H1 (cell line): ENCODE results near the gene FHDC1. TPM values are rescaled to one million over a fixed set of nuclear protein-coding genes. Genes with fewer than 3 reads are reported as not detected.

Experiments used
- CTCF ChIA-PET: fragments of 300-600 bp; sonication (Branson Sonifier 250); formaldehyde crosslinking; loops from one replicate; lab custom pipeline; 2021; ENCODE audit not compliant: partially characterized antibody; lab: Charles Lee
- POLR2A ChIA-PET: fragments of 300-600 bp; sonication (Branson Sonifier 250); formaldehyde crosslinking; loops from one replicate; lab custom pipeline; 2021; ENCODE audit warnings: inconsistent platforms; ENCODE audit not compliant: partially characterized antibody; lab: Charles Lee
- DNase-seq, 2 experiments: peaks; one replicate each; pipeline versions ENCODE4 v3.0.0 to v3.0.0-alpha.2; 2010 to 2022; ENCODE audit warnings: low spot score in 2 of 2, low read depth in 1 of 2, mixed read lengths in 1 of 2
- FAIRE-seq: peaks from 2 replicates; lab custom pipeline; 2011; peaks lifted over from hg19 to GRCh38; lab: Jason Lieb, UNC
- H2AFZ ChIP-seq: 2 replicates; pipeline ENCODE4 v1.8.1; 2012; ENCODE audit warnings: low read length, inconsistent platforms
- H2AK5ac ChIP-seq: 2 replicates; pipeline ENCODE4 v1.6.1; 2013; ENCODE audit warnings: low read depth, low read length
- H2BK120ac ChIP-seq: replicated peaks from 2 replicates; pipeline ENCODE3; 2013; ENCODE audit warnings: low read depth, low read length, inconsistent platforms
- H2BK12ac ChIP-seq: 2 replicates; pipeline ENCODE4 v1.6.1; 2013; ENCODE audit warnings: low read depth, low read length
- H2BK15ac ChIP-seq: 2 replicates; pipeline ENCODE4 v1.6.1; 2013; ENCODE audit warnings: low read length
- H2BK20ac ChIP-seq: 2 replicates; pipeline ENCODE4 v1.6.1; 2013; ENCODE audit warnings: low read length
- H2BK5ac ChIP-seq: 2 replicates; pipeline ENCODE4 v1.6.1; 2013; ENCODE audit warnings: low read depth, low read length
- H3K14ac ChIP-seq: 2 replicates; pipeline ENCODE4 v1.6.1; 2013; ENCODE audit warnings: inconsistent platforms; ENCODE audit not compliant: insufficient read length
- H3K18ac ChIP-seq: 2 replicates; pipeline ENCODE4 v1.6.1; 2013; ENCODE audit warnings: low read length; ENCODE audit errors: extremely low read depth
- H3K23ac ChIP-seq: 2 replicates; pipeline ENCODE4 v1.6.1; 2013; ENCODE audit warnings: inconsistent platforms; ENCODE audit not compliant: insufficient read length
- H3K23me2 ChIP-seq: 2 replicates; pipeline ENCODE4 v1.6.1; 2013; ENCODE audit warnings: low read depth, low read length
- H3K27ac ChIP-seq: 2 replicates; pipeline ENCODE4 v1.6.1; 2011; ENCODE audit warnings: low read depth, low read length, inconsistent platforms
- H3K27me3 ChIP-seq, 4 experiments: replicated peaks in 1 of 4; 1 replicate in 1 of 4; 2 replicates in 3 of 4; pipeline versions ENCODE4 v1.6.1 to v1.8.1; 2011 to 2013; ENCODE audit warnings: low read length in 3 of 4, mild to moderate bottlenecking in 3 of 4, inconsistent platforms in 2 of 4, mixed read lengths in 2 of 4, moderate library complexity in 1 of 4; ENCODE audit not compliant: control insufficient read depth in 3 of 4, insufficient read depth in 3 of 4; ENCODE audit errors: extremely low read depth in 1 of 4
- H3K36me3 ChIP-seq, 4 experiments: 2 replicates each; pipeline versions ENCODE4 v1.6.1 to v1.8.1; 2011 to 2013; ENCODE audit warnings: mild to moderate bottlenecking in 4 of 4, low read length in 3 of 4, moderate library complexity in 2 of 4, control low read depth in 1 of 4, inconsistent platforms in 1 of 4; ENCODE audit not compliant: insufficient read depth in 4 of 4, control insufficient read depth in 2 of 4
- H3K4ac ChIP-seq: replicated peaks from 2 replicates; pipeline ENCODE3; 2013; ENCODE audit warnings: low read length, low read depth, mixed read lengths, inconsistent platforms; ENCODE audit not compliant: insufficient read length
- H3K4me1 ChIP-seq, 4 experiments: replicated peaks in 1 of 4; 1 replicate in 1 of 4; 2 replicates in 3 of 4; pipeline versions ENCODE4 v1.6.1 to v1.8.1; 2011 to 2013; ENCODE audit warnings: low read length in 3 of 4, inconsistent platforms in 2 of 4, mixed read lengths in 1 of 4; ENCODE audit not compliant: insufficient read depth in 4 of 4, control insufficient read depth in 3 of 4
- H3K4me2 ChIP-seq, 2 experiments: 2 replicates each; pipeline versions ENCODE4 v1.6.1 to v1.8.1; 2011 to 2013; ENCODE audit warnings: low read depth in 2 of 2, low read length in 2 of 2, control low read depth in 1 of 2, inconsistent platforms in 1 of 2, mild to moderate bottlenecking in 1 of 2; ENCODE audit not compliant: insufficient read depth in 1 of 2
- H3K4me3 ChIP-seq, 4 experiments: fragments of 200-600, 300-600 bp in 1 of 4; sonication (generic), shearing (Covaris generic), sonication (Bioruptor Twin) in 1 of 4; 2 replicates each; pipeline versions ENCODE4 v1.5.1 to v1.8.1; 2011 to 2016; ENCODE audit warnings: low read length in 4 of 4, low read depth in 3 of 4, control low read depth in 2 of 4, inconsistent platforms in 2 of 4, mild to moderate bottlenecking in 2 of 4, mixed read lengths in 1 of 4, moderate library complexity in 1 of 4; ENCODE audit not compliant: insufficient read depth in 2 of 4; ENCODE audit errors: extremely low read depth in 1 of 4
- H3K56ac ChIP-seq: replicated peaks from 2 replicates; pipeline ENCODE3; 2013; ENCODE audit warnings: low read depth, mild to moderate bottlenecking, mixed read lengths, low read length, inconsistent platforms; ENCODE audit not compliant: insufficient read length
- H3K79me1 ChIP-seq: 2 replicates; pipeline ENCODE4 v1.6.1; 2013; ENCODE audit warnings: low read depth, low read length, control low read depth
- H3K79me2 ChIP-seq, 2 experiments: 2 replicates each; pipeline versions ENCODE4 v1.6.1 to v1.8.1; 2012 to 2013; ENCODE audit warnings: low read length in 2 of 2, mild to moderate bottlenecking in 2 of 2, inconsistent platforms in 1 of 2; ENCODE audit not compliant: insufficient read depth in 2 of 2, control insufficient read depth in 1 of 2
- H3K9ac ChIP-seq, 4 experiments: replicated peaks in 1 of 4; 1 replicate in 1 of 4; 2 replicates in 3 of 4; pipeline versions ENCODE4 v1.6.1 to v1.8.1; 2011 to 2013; ENCODE audit warnings: low read depth in 3 of 4, low read length in 3 of 4, control low read depth in 2 of 4, mild to moderate bottlenecking in 2 of 4, moderate library complexity in 2 of 4, inconsistent platforms in 1 of 4; ENCODE audit errors: extremely low read depth in 1 of 4
- H3K9me3 ChIP-seq, 2 experiments: 2 replicates each; pipeline versions ENCODE4 v1.6.1 to v1.8.1; 2012 to 2013; ENCODE audit warnings: mild to moderate bottlenecking in 2 of 2, moderate library complexity in 2 of 2, control low read depth in 1 of 2, inconsistent platforms in 1 of 2, low read depth in 1 of 2, low read length in 1 of 2, mixed read lengths in 1 of 2; ENCODE audit not compliant: insufficient read depth in 2 of 2
- H4K20me1 ChIP-seq, 2 experiments: replicated peaks in 1 of 2; 2 replicates each; pipeline versions ENCODE3 to v1.8.1; 2011 to 2013; ENCODE audit warnings: inconsistent platforms in 2 of 2, low read length in 2 of 2, mild to moderate bottlenecking in 1 of 2; ENCODE audit not compliant: insufficient read depth in 2 of 2, control insufficient read depth in 1 of 2
- H4K5ac ChIP-seq: 2 replicates; pipeline ENCODE4 v1.6.1; 2013; ENCODE audit warnings: low read length, low read depth, mixed read lengths, inconsistent platforms; ENCODE audit not compliant: insufficient read length
- H4K8ac ChIP-seq: 2 replicates; pipeline ENCODE4 v1.8.0; 2013; ENCODE audit warnings: mild to moderate bottlenecking, moderate library complexity, low read length, inconsistent platforms; ENCODE audit not compliant: insufficient read depth; ENCODE audit errors: extremely low read depth
- H4K91ac ChIP-seq: replicated peaks from 2 replicates; pipeline ENCODE3; 2013; ENCODE audit warnings: low read length, mixed read lengths, inconsistent platforms; ENCODE audit not compliant: insufficient read length
- BACH1 ChIP-seq: IDR thresholded peaks from 2 replicates; pipeline ENCODE4 v1.6.1; 2012; ENCODE audit warnings: low read length, improper control_type of control experiment
- CTBP2 ChIP-seq: IDR thresholded peaks from 2 replicates; pipeline ENCODE4 v1.7.0; 2011; ENCODE audit warnings: borderline replicate concordance, mild to moderate bottlenecking, moderate library complexity, mixed read lengths, low read length; ENCODE audit not compliant: insufficient read depth, insufficient read length
- MAFK ChIP-seq: IDR thresholded peaks from 2 replicates; pipeline ENCODE4 v1.6.1; 2012; ENCODE audit warnings: low read depth, mild to moderate bottlenecking, improper control_type of control experiment, low read length
- POLR2A ChIP-seq, 2 experiments: IDR thresholded peaks; 1 replicate in 1 of 2; 2 replicates in 1 of 2; pipeline ENCODE4 v1.6.1; 2011; ENCODE audit warnings: low read depth in 2 of 2, low read length in 2 of 2, mild to moderate bottlenecking in 2 of 2; ENCODE audit errors: control extremely low read depth in 1 of 2
- POLR2AphosphoS5 ChIP-seq: IDR thresholded peaks from 2 replicates; pipeline ENCODE4 v1.6.1; 2011; ENCODE audit warnings: low read depth, low read length
- SUZ12 ChIP-seq: fragments of 200-600 bp; sonication (generic); IDR thresholded peaks from 2 replicates; pipeline ENCODE4 v1.6.1; 2012; ENCODE audit warnings: mild to moderate bottlenecking, inconsistent platforms, low read length, moderate library complexity, mixed read lengths
- YY1 ChIP-seq: IDR thresholded peaks from 2 replicates; pipeline ENCODE4 v1.6.1; 2011; ENCODE audit warnings: low read depth, mild to moderate bottlenecking, low read length
- WGBS, 2 experiments: shearing (Covaris generic) in 1 of 2; methylation state at CpG; one replicate each; pipeline versions ENCODE4 v1.1.6 to v1.1.7; 2013 to 2015; ENCODE audit warnings: low lambda C conversion rate in 2 of 2, mixed read lengths in 2 of 2, inconsistent platforms in 1 of 2, low coverage in 1 of 2, missing lambda C conversion rate in 1 of 2; ENCODE audit not compliant: insufficient replicate concordance in 2 of 2, insufficient coverage in 1 of 2, insufficient read length in 1 of 2; ENCODE audit errors: extremely low coverage in 1 of 2, missing lambda C conversion rate in 1 of 2; 5-methylcytosine and 5-hydroxymethylcytosine counted together
- polyA plus RNA-seq, 7 experiments: library from polyadenylated mRNA; depleted of rRNA in 3 of 7; stranded (reverse) in 5 of 7; unstranded in 2 of 7; fragments of >200 nt in 5 of 7; fragments of 200-250 nt in 2 of 7; gene quantifications; 1 replicate in 5 of 7; 2 replicates in 1 of 7; 4 replicates in 1 of 7; pipeline versions ENCODE4 v1.2.1 to v1.2.3, GENCODE V29; 2011 to 2013; ENCODE audit warnings: missing spikeins in 2 of 7, mixed read lengths in 2 of 7
- total RNA-seq: library from RNA; stranded (reverse); fragmentation: NEBNext Ultra II Directional; extraction: Animal tissue kit (Norgen Biotek cat#: 25700); gene quantifications from 2 replicates; pipeline ENCODE4 v1.2.1, GENCODE V29; 2021

Gene FHDC1
- total and polyA plus RNA-seq, 2 of the 8 experiments (the other 6 are each of a cell fraction or from before 2014, with no cell fraction given) = 6.4 to 28.6 TPM

- Histone ChIP-seq H3K4me2 (no peak overlapping the region), H3K18ac (no peak overlapping the region), H3K79me2 (peaks cover 0 to 4% of the 10 kb centered on the region in 2 experiments; a peak in 1 of 4 replicates), H2AK5ac (no peak overlapping the region), H3K23ac (no peak overlapping the region), H2AFZ (no peak overlapping the region), H3K23me2 (peaks cover 5% of the 10 kb centered on the region; the same call in 1 of the 2 replicates), H3K27me3 (no peaks in the 10 kb centered on the region; a peak in 1 of 7 replicates), H4K8ac (no peak overlapping the region), H2BK5ac (no peak overlapping the region), H3K4me3 (no peak overlapping the region), H2BK120ac (no peak overlapping the region), H3K9ac (no peak overlapping the region), H3K27ac (no peak overlapping the region), H3K14ac (no peak overlapping the region), H3K4ac (no peak overlapping the region), H3K36me3 (no peaks in the 10 kb centered on the region), H4K20me1 (peaks cover 0 to 3% of the 10 kb centered on the region in 2 experiments), H2BK12ac (no peak overlapping the region), H2BK20ac (no peak overlapping the region), H4K5ac (no peak overlapping the region), H3K4me1 (peaks cover 0 to 10% (median 2%) of the 10 kb centered on the region in 4 experiments; a peak in 5 of 7 replicates), H2BK15ac (no peak overlapping the region), H3K9me3 (peaks cover 3 to 4% of the 10 kb centered on the region in 2 experiments; a peak in 3 of 4 replicates), H4K91ac (no peak overlapping the region), H3K56ac (no peak overlapping the region), H3K79me1 (no peaks in the 10 kb centered on the region)
- 89% methylated on average over 3 of the region's 3 CpGs; no CpG with 5 or more reads in 1 of the 2 experiments for WGBS, 2 experiments
- no peak for TF ChIP-seq YY1
- TF ChIP-seq POLR2AphosphoS5 = no peak
- TF ChIP-seq MAFK = no peak
- no peak for TF ChIP-seq BACH1
- TF ChIP-seq SUZ12 = no peak
- TF ChIP-seq CTBP2 = no peak
- no peak for TF ChIP-seq POLR2A (IDR thresholded peaks at IDR 0.05; ENCODE audit: control extremely low read depth in 1 of 2, low read depth in 2 of 2, low read length in 2 of 2)
- no peak for DNase-seq
- POLR2A ChIA-PET = no interaction called here
- FAIRE-seq = no peak
- CTCF ChIA-PET = interaction anchor here (1.4 kb wide), 2 partner anchors 9 to 105 kb away, joined by 3 read pairs; no protein-coding TSS in a partner anchor
These were observed 87.0 kb downstream of the FHDC1 start for GRCh38 chr4:153023139-153023538.
